Measurements from ENCODE around the gene KLHL7. TPM values are rescaled to one million over a fixed set of nuclear protein-coding genes. Genes with fewer than 3 reads are reported as not detected.

The KLHL7 gene
- total RNA-seq, 2 donors from 2014 or later = 37.5 to 54.6 TPM

DNA sequence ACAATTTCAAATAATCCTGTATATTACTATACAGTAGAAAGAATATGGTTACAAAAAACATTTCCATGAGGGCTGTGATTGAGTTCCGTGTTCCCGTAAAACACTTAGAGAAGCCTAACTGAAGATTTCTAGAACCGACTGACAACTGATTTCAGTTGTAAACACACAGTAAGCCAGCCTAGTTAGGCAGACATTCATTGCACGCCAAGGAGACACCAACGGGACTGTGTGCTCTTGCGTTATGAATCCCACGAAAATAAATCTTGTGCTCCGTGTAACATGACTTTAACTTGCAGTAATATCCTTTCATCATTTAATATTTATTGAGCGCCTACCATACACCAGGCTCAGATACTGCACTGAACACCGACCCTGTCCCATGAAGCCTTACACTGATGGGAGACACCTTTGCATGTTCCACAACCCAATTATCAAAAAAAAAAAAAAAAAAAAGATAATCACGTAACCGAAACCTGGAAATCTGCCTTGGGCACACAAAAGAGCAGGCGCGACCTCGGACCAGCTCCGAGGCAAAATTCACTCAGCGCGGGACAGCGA lies 420 bp upstream of the KLHL7 start:
- TF ChIP-seq, protein P1, sequence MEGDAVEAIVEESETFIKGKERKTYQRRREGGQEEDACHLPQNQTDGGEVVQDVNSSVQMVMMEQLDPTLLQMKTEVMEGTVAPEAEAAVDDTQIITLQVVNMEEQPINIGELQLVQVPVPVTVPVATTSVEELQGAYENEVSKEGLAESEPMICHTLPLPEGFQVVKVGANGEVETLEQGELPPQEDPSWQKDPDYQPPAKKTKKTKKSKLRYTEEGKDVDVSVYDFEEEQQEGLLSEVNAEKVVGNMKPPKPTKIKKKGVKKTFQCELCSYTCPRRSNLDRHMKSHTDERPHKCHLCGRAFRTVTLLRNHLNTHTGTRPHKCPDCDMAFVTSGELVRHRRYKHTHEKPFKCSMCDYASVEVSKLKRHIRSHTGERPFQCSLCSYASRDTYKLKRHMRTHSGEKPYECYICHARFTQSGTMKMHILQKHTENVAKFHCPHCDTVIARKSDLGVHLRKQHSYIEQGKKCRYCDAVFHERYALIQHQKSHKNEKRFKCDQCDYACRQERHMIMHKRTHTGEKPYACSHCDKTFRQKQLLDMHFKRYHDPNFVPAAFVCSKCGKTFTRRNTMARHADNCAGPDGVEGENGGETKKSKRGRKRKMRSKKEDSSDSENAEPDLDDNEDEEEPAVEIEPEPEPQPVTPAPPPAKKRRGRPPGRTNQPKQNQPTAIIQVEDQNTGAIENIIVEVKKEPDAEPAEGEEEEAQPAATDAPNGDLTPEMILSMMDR (conservative IDR thresholded peaks at IDR 0.05) = no peak
- Mint-ChIP-seq H3K9me3 (no peaks in the 10 kb centered on the region), H3K36me3 (ENCODE audit: low read depth) (peaks cover 4% of the 10 kb centered on the region), H3K4me1 (peaks cover 20% of the 10 kb centered on the region), H3K27me3 (ENCODE audit: insufficient read depth) (no peaks in the 10 kb centered on the region), H3K4me3 (peak overlapping the region; percentile 93), H3K27ac (peak overlapping the region; percentile 98)
- H3K4me3 ChIP-seq (ENCODE audit: low read length) = peak overlapping the region; percentile 92
- H3K27me3 ChIP-seq (ENCODE audit: control insufficient read depth, insufficient read depth, low read length, poor library complexity, severe bottlenecking) = no peaks in the 10 kb centered on the region
- H3K9ac ChIP-seq (ENCODE audit: extremely low read depth, low read length, poor library complexity, severe bottlenecking) = peak overlapping the region; percentile 73
- peaks cover 16% of the 10 kb centered on the region for H3K9me3 ChIP-seq (ENCODE audit: control insufficient read depth, low read length)
- H3K4me1 ChIP-seq (ENCODE audit: control insufficient read depth, insufficient read depth, low read length) = no peaks in the 10 kb centered on the region
- 2% methylated on average over 14 to 19 of the region's 19 CpGs for WGBS, 2 experiments (ENCODE audit: insufficient coverage in 1 of 2, insufficient read length in 1 of 2)
- no peak overlapping the region for H3K27ac ChIP-seq (ENCODE audit: low read depth, low read length)
- no peak for DNase-seq
- no peaks in the 10 kb centered on the region for H3K36me3 ChIP-seq (ENCODE audit: control insufficient read depth, insufficient read depth, low read length)

- peaks cover 4% of the 10 kb centered on the region for H3K36me3 Mint-ChIP-seq (ENCODE audit: low read depth)
- no peaks in the 10 kb centered on the region for H3K27me3 Mint-ChIP-seq (ENCODE audit: insufficient read depth)
These were observed 655 bp downstream of the KLHL7 start for GRCh38 chr7:23106057-23106822.

DNA sequence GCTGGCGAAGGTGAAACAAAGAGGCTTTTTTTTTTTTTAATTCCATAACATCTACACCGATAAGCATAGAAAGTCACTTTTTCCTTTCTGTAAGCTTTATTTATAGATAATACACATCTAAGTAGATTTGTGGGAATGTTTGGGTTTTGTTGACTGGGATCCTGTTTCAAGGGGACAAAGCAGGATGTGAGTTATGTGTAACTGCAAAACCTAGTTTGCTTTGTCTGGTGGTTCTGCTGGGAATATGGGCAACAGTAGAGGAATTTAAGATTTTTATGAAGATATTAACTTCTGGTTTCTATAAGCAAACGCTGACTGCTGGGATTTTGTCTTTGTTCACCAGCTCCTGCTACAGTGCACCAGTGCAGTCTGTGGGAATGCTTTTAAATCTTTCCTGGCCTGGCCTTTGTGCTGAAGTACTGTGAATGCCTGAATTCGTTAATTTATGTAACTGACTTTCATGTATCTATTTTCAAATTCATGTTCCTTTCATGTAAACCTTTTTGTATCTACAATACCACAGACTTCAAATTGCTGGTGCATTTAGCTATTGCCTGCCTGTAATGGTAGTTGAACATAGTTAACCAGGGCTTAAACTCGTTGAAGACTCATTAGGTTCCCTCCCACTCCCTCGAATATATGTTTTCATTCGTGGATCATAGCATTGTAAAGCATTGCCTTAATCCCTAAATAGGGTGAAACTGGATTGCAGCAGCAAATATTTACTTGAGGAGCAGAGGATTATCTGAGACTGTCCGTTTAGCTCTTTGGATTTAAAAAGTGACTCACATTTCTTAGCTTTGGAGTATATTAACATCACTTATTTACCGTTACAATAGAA lies 1.5 kb downstream of the KLHL7 start:
- WGBS, 2 experiments (ENCODE audit: insufficient coverage in 1 of 2, insufficient read length in 1 of 2) = 0 to 8% methylated on average over 3 to 7 of the region's 9 CpGs
- DNase-seq = no peak
- H3K9me3 ChIP-seq (ENCODE audit: control insufficient read depth, low read length) = peaks cover 9% of the 10 kb centered on the region
- H3K36me3 Mint-ChIP-seq (ENCODE audit: low read depth) = peaks cover 4% of the 10 kb centered on the region
- H3K27me3 Mint-ChIP-seq (ENCODE audit: insufficient read depth) = no peaks in the 10 kb centered on the region
- TF ChIP-seq, protein P1 (conservative IDR thresholded peaks at IDR 0.05) = no peak
- H3K9ac ChIP-seq (ENCODE audit: extremely low read depth, low read length, poor library complexity, severe bottlenecking) = peak overlapping the region; percentile 73
- H3K4me3 ChIP-seq (ENCODE audit: low read length) = peak overlapping the region; percentile 92
- no peaks in the 10 kb centered on the region for H3K36me3 ChIP-seq (ENCODE audit: control insufficient read depth, insufficient read depth, low read length)
- peak overlapping the region; percentile 98 for H3K27ac Mint-ChIP-seq
- no peaks in the 10 kb centered on the region for H3K4me1 ChIP-seq (ENCODE audit: control insufficient read depth, insufficient read depth, low read length)
- H3K4me3 Mint-ChIP-seq = peak overlapping the region; percentile 93
- no peaks in the 10 kb centered on the region for H3K9me3 Mint-ChIP-seq
- H3K4me1 Mint-ChIP-seq = peaks cover 20% of the 10 kb centered on the region
- no peaks in the 10 kb centered on the region for H3K27me3 ChIP-seq (ENCODE audit: control insufficient read depth, insufficient read depth, low read length, poor library complexity, severe bottlenecking)
- H3K27ac ChIP-seq (ENCODE audit: low read depth, low read length) = peak overlapping the region; percentile 88

More at GRCh38 chr7:23106057-23106822, 655 bp downstream of the KLHL7 start:
- 0% methylated on average over 29 to 46 of the region's 46 CpGs for WGBS, 2 experiments (ENCODE audit: insufficient coverage in 1 of 2, insufficient read length in 1 of 2)
- Mint-ChIP-seq H3K9me3 (no peaks in the 10 kb centered on the region), H3K4me3 (peak overlapping the region; percentile 93), H3K27ac (peak overlapping the region; percentile 98), H3K4me1 (peaks cover 20% of the 10 kb centered on the region)
- Histone ChIP-seq H3K9me3 (ENCODE audit: control insufficient read depth, low read length) (peaks cover 16% of the 10 kb centered on the region), H3K36me3 (ENCODE audit: control insufficient read depth, insufficient read depth, low read length) (no peaks in the 10 kb centered on the region), H3K4me3 (ENCODE audit: low read length) (peak overlapping the region; percentile 92), H3K4me1 (ENCODE audit: control insufficient read depth, insufficient read depth, low read length) (no peaks in the 10 kb centered on the region), H3K9ac (ENCODE audit: extremely low read depth, low read length, poor library complexity, severe bottlenecking) (peak overlapping the region; percentile 73), H3K27ac (ENCODE audit: low read depth, low read length) (peak overlapping the region; percentile 88), H3K27me3 (ENCODE audit: control insufficient read depth, insufficient read depth, low read length, poor library complexity, severe bottlenecking) (no peaks in the 10 kb centered on the region)
- DNase-seq = peak; percentile 80
- TF ChIP-seq, protein P1 (conservative IDR thresholded peaks at IDR 0.05) = peak; percentile 41

Measured in endodermal cell (in vitro differentiated cells).